Measurements from ENCODE around the gene SENP7.

GRCh38 chr3:101351829-101352228 is 161.2 kb downstream of the SENP7 start:
- TF ChIP-seq CTCF (IDR thresholded peaks at IDR 0.05) (no peak), POLR2AphosphoS5 (IDR thresholded peaks at IDR 0.05) (no peak)

Measured in breast epithelium (tissue), 3 donors.